ENCODE data around the gene NLRP1.

The NLRP1 gene

GRCh38 chr17:5545051-5545987 lies 39.0 kb downstream of the NLRP1 start:
- no peak overlapping the region for H3K4me3 ChIP-seq (ENCODE audit: low read depth, low read length)
- no peak for DNase-seq (ENCODE audit: low read depth)
- TF ChIP-seq, protein P1, sequence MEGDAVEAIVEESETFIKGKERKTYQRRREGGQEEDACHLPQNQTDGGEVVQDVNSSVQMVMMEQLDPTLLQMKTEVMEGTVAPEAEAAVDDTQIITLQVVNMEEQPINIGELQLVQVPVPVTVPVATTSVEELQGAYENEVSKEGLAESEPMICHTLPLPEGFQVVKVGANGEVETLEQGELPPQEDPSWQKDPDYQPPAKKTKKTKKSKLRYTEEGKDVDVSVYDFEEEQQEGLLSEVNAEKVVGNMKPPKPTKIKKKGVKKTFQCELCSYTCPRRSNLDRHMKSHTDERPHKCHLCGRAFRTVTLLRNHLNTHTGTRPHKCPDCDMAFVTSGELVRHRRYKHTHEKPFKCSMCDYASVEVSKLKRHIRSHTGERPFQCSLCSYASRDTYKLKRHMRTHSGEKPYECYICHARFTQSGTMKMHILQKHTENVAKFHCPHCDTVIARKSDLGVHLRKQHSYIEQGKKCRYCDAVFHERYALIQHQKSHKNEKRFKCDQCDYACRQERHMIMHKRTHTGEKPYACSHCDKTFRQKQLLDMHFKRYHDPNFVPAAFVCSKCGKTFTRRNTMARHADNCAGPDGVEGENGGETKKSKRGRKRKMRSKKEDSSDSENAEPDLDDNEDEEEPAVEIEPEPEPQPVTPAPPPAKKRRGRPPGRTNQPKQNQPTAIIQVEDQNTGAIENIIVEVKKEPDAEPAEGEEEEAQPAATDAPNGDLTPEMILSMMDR (IDR thresholded peaks at IDR 0.05; ENCODE audit: control insufficient read depth, extremely low read depth, insufficient read depth) = no peak

DNA sequence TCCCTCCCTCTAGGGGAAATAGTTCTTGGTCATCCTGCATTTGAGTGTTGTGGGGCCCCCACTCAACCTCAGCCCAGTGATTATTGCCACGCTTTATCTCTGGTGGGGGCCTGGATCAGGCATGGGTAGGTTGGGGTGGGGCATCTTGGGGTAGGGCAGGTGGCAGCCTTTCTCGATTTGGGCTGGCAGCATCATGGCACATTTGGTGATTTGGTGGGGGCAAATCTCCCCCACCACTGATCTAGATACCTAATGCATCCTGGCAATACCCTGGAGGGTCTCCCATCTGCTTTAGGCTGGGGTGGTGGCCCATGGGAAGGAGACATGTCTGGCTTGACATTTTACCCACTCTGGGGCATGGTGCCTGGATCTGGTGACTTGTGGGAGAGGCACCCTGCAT lies 40.2 kb downstream of the NLRP1 start:
- H3K4me3 ChIP-seq (ENCODE audit: low read depth, low read length) = no peak overlapping the region
- no peak for DNase-seq (ENCODE audit: low read depth)
- TF ChIP-seq, protein P1 (IDR thresholded peaks at IDR 0.05; ENCODE audit: control insufficient read depth, extremely low read depth, insufficient read depth) = no peak

GRCh38 chr17:5541610-5542202 lies 42.6 kb downstream of the NLRP1 start:
- DNase-seq (ENCODE audit: low read depth) = no peak
- TF ChIP-seq, protein P1 (IDR thresholded peaks at IDR 0.05; ENCODE audit: control insufficient read depth, extremely low read depth, insufficient read depth) = no peak
- no peak overlapping the region for H3K4me3 ChIP-seq (ENCODE audit: low read depth, low read length)

- no peak for DNase-seq (ENCODE audit: low read depth)
- no peak overlapping the region for H3K4me3 ChIP-seq (ENCODE audit: low read depth, low read length)
- TF ChIP-seq, protein P1 (IDR thresholded peaks at IDR 0.05; ENCODE audit: control insufficient read depth, extremely low read depth, insufficient read depth) = no peak
Measured at GRCh38 chr17:5540321-5540720, 44.0 kb downstream of the NLRP1 start.

GRCh38 chr17:5539286-5539685 lies 45.0 kb downstream of the NLRP1 start:
- no peak overlapping the region for H3K4me3 ChIP-seq (ENCODE audit: low read depth, low read length)
- TF ChIP-seq, protein P1 (IDR thresholded peaks at IDR 0.05; ENCODE audit: control insufficient read depth, extremely low read depth, insufficient read depth) = no peak
- DNase-seq (ENCODE audit: low read depth) = no peak

DNA sequence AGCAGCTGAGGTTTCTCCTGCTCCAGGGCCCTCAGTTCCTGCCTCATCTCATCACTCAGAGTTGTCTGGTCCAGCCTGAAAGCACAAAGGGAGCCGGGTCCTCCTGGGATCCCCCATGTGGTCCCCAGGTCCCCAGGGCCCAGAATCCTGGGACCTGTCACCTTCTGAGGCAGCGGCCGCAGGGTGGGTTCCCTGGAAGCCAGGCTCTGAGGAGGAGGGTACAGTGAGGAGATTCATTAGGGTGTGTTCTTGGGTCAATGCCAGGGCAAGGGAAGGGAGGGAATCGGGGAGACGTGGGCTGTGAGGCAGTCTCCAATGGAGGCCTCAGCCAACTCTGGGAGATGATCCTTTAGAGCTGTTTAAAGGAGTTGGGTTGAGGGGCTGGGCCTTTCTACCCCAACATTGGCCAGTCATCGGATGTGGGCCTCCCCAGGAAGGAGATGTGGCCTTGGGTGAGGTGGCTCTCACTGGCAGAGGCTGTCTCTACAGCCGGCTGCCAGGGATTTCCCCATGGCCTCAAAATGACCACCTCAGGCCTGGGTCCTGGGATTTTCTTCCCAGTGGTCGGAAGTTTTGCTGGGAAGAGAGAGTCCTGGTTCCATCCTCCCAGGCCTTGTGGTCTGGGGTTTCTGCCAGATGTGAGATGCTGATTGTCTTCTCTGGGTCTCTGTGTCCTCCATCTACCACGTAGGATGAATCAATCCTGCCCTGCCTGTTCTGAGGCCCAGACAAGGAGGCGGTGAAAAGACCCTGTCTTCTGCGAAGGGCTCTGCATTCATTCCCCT lies 47.3 kb downstream of the NLRP1 start:
- H3K4me3 ChIP-seq (ENCODE audit: low read depth, low read length) = no peak overlapping the region
- DNase-seq (ENCODE audit: low read depth) = no peak
- TF ChIP-seq, protein P1 (IDR thresholded peaks at IDR 0.05; ENCODE audit: control insufficient read depth, extremely low read depth, insufficient read depth) = no peak
